Measurements from ENCODE around the gene RNF213.

RNF213 gene

GRCh38 chr17:80349751-80350150, 89.1 kb downstream of the RNF213 start:
- Histone ChIP-seq H4K8ac (ENCODE audit: low read length) (no peak overlapping the region), H3K9me3 (ENCODE audit: control insufficient read depth, low read length) (no peaks in the 10 kb centered on the region), H2AK5ac (ENCODE audit: low read length, severe bottlenecking) (no peak overlapping the region), H2AFZ (ENCODE audit: low read depth, low read length) (no peak overlapping the region), H3K4ac (ENCODE audit: low read depth in 1 of 2, low read length in 2 of 2) (no peak overlapping the region), H3K4me1 (ENCODE audit: control insufficient read depth, insufficient read depth, low read depth, low read length) (no peaks in the 10 kb centered on the region), H2BK5ac (ENCODE audit: low read depth, low read length, poor library complexity, severe bottlenecking) (no peak overlapping the region), H3K27me3 (ENCODE audit: control insufficient read depth in 1 of 2, insufficient read depth in 1 of 2, low read length in 2 of 2) (no peaks in the 10 kb centered on the region), H2BK12ac (ENCODE audit: low read length in 2 of 2) (no peak overlapping the region), H2BK120ac (ENCODE audit: low read depth, low read length) (no peak overlapping the region), H3K79me1 (replicated peaks; ENCODE audit: low read length, poor library complexity, severe bottlenecking) (peaks cover 27% of the 10 kb centered on the region), H3K14ac (ENCODE audit: low read length in 2 of 2) (no peak overlapping the region), H3K23ac (ENCODE audit: low read length in 2 of 2) (no peak overlapping the region), H3K4me3 (ENCODE audit: insufficient read depth in 1 of 2, low read depth in 1 of 2, low read length in 2 of 2) (no peak overlapping the region), H2BK15ac (ENCODE audit: low read depth, poor library complexity, severe bottlenecking) (no peak overlapping the region), H3K18ac (ENCODE audit: low read depth in 1 of 2, low read length in 2 of 2) (no peak overlapping the region), H3K27ac (ENCODE audit: low read length, poor library complexity, severe bottlenecking) (no peak overlapping the region), H3K4me2 (ENCODE audit: low read length, poor library complexity, severe bottlenecking) (no peak overlapping the region), H3K9ac (ENCODE audit: low read length) (no peak overlapping the region), H4K91ac (ENCODE audit: low read length) (no peak overlapping the region), H3K36me3 (ENCODE audit: control insufficient read depth in 1 of 2, insufficient read depth in 2 of 2, low read depth in 1 of 2, low read length in 2 of 2) (peaks cover 89 to 100% of the 10 kb centered on the region in 2 experiments)
- WGBS, result 97% methylated on average over 18 of the region's 18 CpGs
- no peak for DNase-seq

GRCh38 chr17:80352216-80352895, 91.7 kb downstream of the RNF213 start:
- H2BK120ac ChIP-seq (ENCODE audit: low read depth, low read length), result no peak overlapping the region
- H3K27ac ChIP-seq (ENCODE audit: low read length, poor library complexity, severe bottlenecking), result no peak overlapping the region
- H3K4ac ChIP-seq (ENCODE audit: low read depth in 1 of 2, low read length in 2 of 2), result no peak overlapping the region
- H3K9ac ChIP-seq (ENCODE audit: low read length), result no peak overlapping the region
- 97% methylated on average over 20 of the region's 22 CpGs for WGBS
- no peaks in the 10 kb centered on the region for H3K27me3 ChIP-seq (ENCODE audit: control insufficient read depth in 1 of 2, insufficient read depth in 1 of 2, low read length in 2 of 2)
- H3K4me3 ChIP-seq (ENCODE audit: insufficient read depth in 1 of 2, low read depth in 1 of 2, low read length in 2 of 2), result no peak overlapping the region
- no peak overlapping the region for H4K91ac ChIP-seq (ENCODE audit: low read length)
- DNase-seq, result no peak
- no peak overlapping the region for H3K14ac ChIP-seq (ENCODE audit: low read length in 2 of 2)
- no peak overlapping the region for H3K23ac ChIP-seq (ENCODE audit: low read length in 2 of 2)
- no peak overlapping the region for H3K4me2 ChIP-seq (ENCODE audit: low read length, poor library complexity, severe bottlenecking)
- H2BK15ac ChIP-seq (ENCODE audit: low read depth, poor library complexity, severe bottlenecking), result no peak overlapping the region
- no peak overlapping the region for H3K18ac ChIP-seq (ENCODE audit: low read depth in 1 of 2, low read length in 2 of 2)
- H3K79me1 ChIP-seq (replicated peaks; ENCODE audit: low read length, poor library complexity, severe bottlenecking), result peaks cover 13% of the 10 kb centered on the region
- H2AK5ac ChIP-seq (ENCODE audit: low read length, severe bottlenecking), result no peak overlapping the region
- H2BK5ac ChIP-seq (ENCODE audit: low read depth, low read length, poor library complexity, severe bottlenecking), result no peak overlapping the region
- H2BK12ac ChIP-seq (ENCODE audit: low read length in 2 of 2), result no peak overlapping the region
- no peak overlapping the region for H4K8ac ChIP-seq (ENCODE audit: low read length)
- H3K36me3 ChIP-seq (ENCODE audit: control insufficient read depth in 1 of 2, insufficient read depth in 2 of 2, low read depth in 1 of 2, low read length in 2 of 2), result peaks cover 79 to 94% of the 10 kb centered on the region in 2 experiments
- no peaks in the 10 kb centered on the region for H3K9me3 ChIP-seq (ENCODE audit: control insufficient read depth, low read length)
- H2AFZ ChIP-seq (ENCODE audit: low read depth, low read length), result no peak overlapping the region
- no peaks in the 10 kb centered on the region for H3K4me1 ChIP-seq (ENCODE audit: control insufficient read depth, insufficient read depth, low read depth, low read length)

- no peak overlapping the region for H3K23ac ChIP-seq (ENCODE audit: low read length in 2 of 2)
- H3K4me3 ChIP-seq (ENCODE audit: insufficient read depth in 1 of 2, low read depth in 1 of 2, low read length in 2 of 2), result no peak overlapping the region
- no peak overlapping the region for H2BK15ac ChIP-seq (ENCODE audit: low read depth, poor library complexity, severe bottlenecking)
- H3K9me3 ChIP-seq (ENCODE audit: control insufficient read depth, low read length), result no peaks in the 10 kb centered on the region
- 95% methylated on average over 28 of the region's 28 CpGs for WGBS
- no peaks in the 10 kb centered on the region for H3K27me3 ChIP-seq (ENCODE audit: control insufficient read depth in 1 of 2, insufficient read depth in 1 of 2, low read length in 2 of 2)
- no peak overlapping the region for H2BK12ac ChIP-seq (ENCODE audit: low read length in 2 of 2)
- H2AK5ac ChIP-seq (ENCODE audit: low read length, severe bottlenecking), result no peak overlapping the region
- no peak overlapping the region for H4K91ac ChIP-seq (ENCODE audit: low read length)
- H3K4ac ChIP-seq (ENCODE audit: low read depth in 1 of 2, low read length in 2 of 2), result no peak overlapping the region
- H3K79me1 ChIP-seq (replicated peaks; ENCODE audit: low read length, poor library complexity, severe bottlenecking), result peaks cover 5% of the 10 kb centered on the region
- no peak overlapping the region for H3K27ac ChIP-seq (ENCODE audit: low read length, poor library complexity, severe bottlenecking)
- peaks cover 76 to 94% of the 10 kb centered on the region in 2 experiments for H3K36me3 ChIP-seq (ENCODE audit: control insufficient read depth in 1 of 2, insufficient read depth in 2 of 2, low read depth in 1 of 2, low read length in 2 of 2)
- no peak overlapping the region for H4K8ac ChIP-seq (ENCODE audit: low read length)
- no peak overlapping the region for H3K18ac ChIP-seq (ENCODE audit: low read depth in 1 of 2, low read length in 2 of 2)
- no peak overlapping the region for H2BK5ac ChIP-seq (ENCODE audit: low read depth, low read length, poor library complexity, severe bottlenecking)
- DNase-seq, result no peak
- H3K4me1 ChIP-seq (ENCODE audit: control insufficient read depth, insufficient read depth, low read depth, low read length), result no peaks in the 10 kb centered on the region
- no peak overlapping the region for H3K14ac ChIP-seq (ENCODE audit: low read length in 2 of 2)
- no peak overlapping the region for H3K4me2 ChIP-seq (ENCODE audit: low read length, poor library complexity, severe bottlenecking)
- no peak overlapping the region for H2BK120ac ChIP-seq (ENCODE audit: low read depth, low read length)
- H2AFZ ChIP-seq (ENCODE audit: low read depth, low read length), result no peak overlapping the region
- H3K9ac ChIP-seq (ENCODE audit: low read length), result no peak overlapping the region
Measured at GRCh38 chr17:80352991-80353665, 92.5 kb downstream of the RNF213 start.

GRCh38 chr17:80353718-80354275, 93.1 kb downstream of the RNF213 start:
- no peak overlapping the region for H2BK15ac ChIP-seq (ENCODE audit: low read depth, poor library complexity, severe bottlenecking)
- no peak overlapping the region for H3K4me3 ChIP-seq (ENCODE audit: insufficient read depth in 1 of 2, low read depth in 1 of 2, low read length in 2 of 2)
- no peaks in the 10 kb centered on the region for H3K4me1 ChIP-seq (ENCODE audit: control insufficient read depth, insufficient read depth, low read depth, low read length)
- H3K27ac ChIP-seq (ENCODE audit: low read length, poor library complexity, severe bottlenecking), result no peak overlapping the region
- no peak for DNase-seq
- H3K4me2 ChIP-seq (ENCODE audit: low read length, poor library complexity, severe bottlenecking), result no peak overlapping the region
- peaks cover under 1% of the 10 kb centered on the region for H3K79me1 ChIP-seq (replicated peaks; ENCODE audit: low read length, poor library complexity, severe bottlenecking)
- no peak overlapping the region for H3K14ac ChIP-seq (ENCODE audit: low read length in 2 of 2)
- H3K9me3 ChIP-seq (ENCODE audit: control insufficient read depth, low read length), result no peaks in the 10 kb centered on the region
- peaks cover 76 to 92% of the 10 kb centered on the region in 2 experiments for H3K36me3 ChIP-seq (ENCODE audit: control insufficient read depth in 1 of 2, insufficient read depth in 2 of 2, low read depth in 1 of 2, low read length in 2 of 2)
- no peak overlapping the region for H2BK12ac ChIP-seq (ENCODE audit: low read length in 2 of 2)
- no peak overlapping the region for H3K4ac ChIP-seq (ENCODE audit: low read depth in 1 of 2, low read length in 2 of 2)
- no peak overlapping the region for H2AFZ ChIP-seq (ENCODE audit: low read depth, low read length)
- no peak overlapping the region for H2AK5ac ChIP-seq (ENCODE audit: low read length, severe bottlenecking)
- H2BK120ac ChIP-seq (ENCODE audit: low read depth, low read length), result no peak overlapping the region
- no peaks in the 10 kb centered on the region for H3K27me3 ChIP-seq (ENCODE audit: control insufficient read depth in 1 of 2, insufficient read depth in 1 of 2, low read length in 2 of 2)
- H3K9ac ChIP-seq (ENCODE audit: low read length), result no peak overlapping the region
- no peak overlapping the region for H3K18ac ChIP-seq (ENCODE audit: low read depth in 1 of 2, low read length in 2 of 2)
- 95% methylated on average over 29 of the region's 29 CpGs for WGBS
- no peak overlapping the region for H4K8ac ChIP-seq (ENCODE audit: low read length)
- no peak overlapping the region for H4K91ac ChIP-seq (ENCODE audit: low read length)
- H3K23ac ChIP-seq (ENCODE audit: low read length in 2 of 2), result no peak overlapping the region
- H2BK5ac ChIP-seq (ENCODE audit: low read depth, low read length, poor library complexity, severe bottlenecking), result no peak overlapping the region
